ENCODE measurements around the gene LTBP1. TPM values are rescaled to one million over a fixed set of nuclear protein-coding genes. Genes with fewer than 3 reads are reported as not detected.

The LTBP1 gene
- total RNA-seq, 4 donors from 2014 or later, result 8.7 to 18.7 (median 13.0) TPM

DNA sequence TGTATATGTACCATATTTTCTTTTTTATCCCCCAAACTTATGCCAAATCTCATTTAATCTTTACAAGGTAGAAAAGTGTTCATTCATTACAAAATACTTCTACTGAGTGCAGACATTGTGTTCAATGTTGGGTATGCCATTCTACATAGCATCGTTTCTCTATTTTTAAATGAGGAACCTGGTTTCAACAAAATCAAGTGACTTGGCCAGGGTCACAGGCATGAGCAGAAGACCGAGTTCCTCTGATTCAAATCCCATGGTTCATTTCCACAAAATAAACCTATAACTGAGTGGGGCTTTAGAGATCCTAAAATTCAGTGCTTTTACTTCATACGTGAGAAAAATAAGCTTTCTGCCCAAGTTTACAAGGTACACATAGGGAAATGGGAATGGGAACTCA lies 448.3 kb downstream of the LTBP1 start:
- no peaks in the 10 kb centered on the region for H3K4me1 ChIP-seq
- TF ChIP-seq EP300 (IDR thresholded peaks at IDR 0.05) (no peak), POLR2AphosphoS5 (IDR thresholded peaks at IDR 0.05) (no peak), POLR2A (IDR thresholded peaks at IDR 0.05) (no peak)
- TF ChIP-seq, protein P1, sequence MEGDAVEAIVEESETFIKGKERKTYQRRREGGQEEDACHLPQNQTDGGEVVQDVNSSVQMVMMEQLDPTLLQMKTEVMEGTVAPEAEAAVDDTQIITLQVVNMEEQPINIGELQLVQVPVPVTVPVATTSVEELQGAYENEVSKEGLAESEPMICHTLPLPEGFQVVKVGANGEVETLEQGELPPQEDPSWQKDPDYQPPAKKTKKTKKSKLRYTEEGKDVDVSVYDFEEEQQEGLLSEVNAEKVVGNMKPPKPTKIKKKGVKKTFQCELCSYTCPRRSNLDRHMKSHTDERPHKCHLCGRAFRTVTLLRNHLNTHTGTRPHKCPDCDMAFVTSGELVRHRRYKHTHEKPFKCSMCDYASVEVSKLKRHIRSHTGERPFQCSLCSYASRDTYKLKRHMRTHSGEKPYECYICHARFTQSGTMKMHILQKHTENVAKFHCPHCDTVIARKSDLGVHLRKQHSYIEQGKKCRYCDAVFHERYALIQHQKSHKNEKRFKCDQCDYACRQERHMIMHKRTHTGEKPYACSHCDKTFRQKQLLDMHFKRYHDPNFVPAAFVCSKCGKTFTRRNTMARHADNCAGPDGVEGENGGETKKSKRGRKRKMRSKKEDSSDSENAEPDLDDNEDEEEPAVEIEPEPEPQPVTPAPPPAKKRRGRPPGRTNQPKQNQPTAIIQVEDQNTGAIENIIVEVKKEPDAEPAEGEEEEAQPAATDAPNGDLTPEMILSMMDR (IDR thresholded peaks at IDR 0.05), result no peak
- WGBS, result 95% methylated on average over 3 of the region's 3 CpGs
- no peaks in the 10 kb centered on the region for H3K27me3 ChIP-seq
- no peak overlapping the region for H3K27ac ChIP-seq
- H3K9me3 ChIP-seq, result no peaks in the 10 kb centered on the region
- DNase-seq (ENCODE audit: low spot score in 2 of 2), result no peak
- no peaks in the 10 kb centered on the region for H3K36me3 ChIP-seq
- no peak overlapping the region for H3K4me3 ChIP-seq

- no peaks in the 10 kb centered on the region for H3K4me1 ChIP-seq
- no peaks in the 10 kb centered on the region for H3K27me3 ChIP-seq
- H3K36me3 ChIP-seq, result no peaks in the 10 kb centered on the region
- no peaks in the 10 kb centered on the region for H3K9me3 ChIP-seq
- TF ChIP-seq EP300 (IDR thresholded peaks at IDR 0.05), result no peak
- TF ChIP-seq POLR2A (IDR thresholded peaks at IDR 0.05), result no peak
- TF ChIP-seq, protein P1 (IDR thresholded peaks at IDR 0.05), result peak in 1 of 2 donors; percentile 43
- no peak for TF ChIP-seq POLR2AphosphoS5 (IDR thresholded peaks at IDR 0.05)
- DNase-seq (ENCODE audit: low spot score in 2 of 2), result no peak
- H3K27ac ChIP-seq, result no peak overlapping the region
- no peak overlapping the region for H3K4me3 ChIP-seq
Measured at GRCh38 chr2:33395655-33396249, 449.0 kb downstream of the LTBP1 start.

- peaks cover 10% of the 10 kb centered on the region for H3K9me3 ChIP-seq
- H3K27ac ChIP-seq, result no peak overlapping the region
- DNase-seq (ENCODE audit: low spot score in 2 of 2), result no peak
- H3K27me3 ChIP-seq, result no peaks in the 10 kb centered on the region
- TF ChIP-seq POLR2AphosphoS5 (IDR thresholded peaks at IDR 0.05), result no peak
- TF ChIP-seq EP300 (IDR thresholded peaks at IDR 0.05), result no peak
- 75% methylated on average over 5 of the region's 5 CpGs for WGBS
- H3K36me3 ChIP-seq, result no peaks in the 10 kb centered on the region
- no peaks in the 10 kb centered on the region for H3K4me1 ChIP-seq
- H3K4me3 ChIP-seq, result no peak overlapping the region
Measured at GRCh38 chr2:33404321-33404720, 457.6 kb downstream of the LTBP1 start.

DNA sequence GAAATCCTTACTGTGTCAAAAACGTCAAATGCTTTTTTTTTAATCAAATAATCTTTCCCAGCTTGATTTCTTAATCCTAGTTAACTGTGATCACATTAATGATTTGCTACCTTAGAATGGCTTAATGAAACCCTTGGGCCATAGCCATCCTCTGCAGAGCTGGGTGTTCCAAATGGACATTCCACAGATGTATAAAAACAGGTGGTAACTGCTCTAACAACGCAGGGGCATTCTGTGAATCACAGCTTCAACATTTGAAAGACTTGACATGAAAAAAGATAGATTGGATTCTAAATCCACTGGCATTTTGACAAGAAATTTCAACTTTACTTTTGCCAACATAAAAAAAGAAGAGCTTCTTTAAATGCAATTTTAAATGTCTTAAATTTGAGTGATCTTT lies 459.9 kb downstream of the LTBP1 start:
- Histone ChIP-seq H3K27me3 (no peaks in the 10 kb centered on the region), H3K27ac (no peak overlapping the region), H3K4me1 (no peaks in the 10 kb centered on the region), H3K36me3 (no peaks in the 10 kb centered on the region), H3K9me3 (peaks cover 10% of the 10 kb centered on the region), H3K4me3 (no peak overlapping the region)
- no peak for DNase-seq (ENCODE audit: low spot score in 2 of 2)
- 47% methylated on average over 2 of the region's 2 CpGs for WGBS
- TF ChIP-seq, protein P1 (IDR thresholded peaks at IDR 0.05), result no peak
- TF ChIP-seq POLR2AphosphoS5 (IDR thresholded peaks at IDR 0.05), result no peak
- no peak for TF ChIP-seq POLR2A (IDR thresholded peaks at IDR 0.05)
- TF ChIP-seq EP300 (IDR thresholded peaks at IDR 0.05), result no peak

DNA sequence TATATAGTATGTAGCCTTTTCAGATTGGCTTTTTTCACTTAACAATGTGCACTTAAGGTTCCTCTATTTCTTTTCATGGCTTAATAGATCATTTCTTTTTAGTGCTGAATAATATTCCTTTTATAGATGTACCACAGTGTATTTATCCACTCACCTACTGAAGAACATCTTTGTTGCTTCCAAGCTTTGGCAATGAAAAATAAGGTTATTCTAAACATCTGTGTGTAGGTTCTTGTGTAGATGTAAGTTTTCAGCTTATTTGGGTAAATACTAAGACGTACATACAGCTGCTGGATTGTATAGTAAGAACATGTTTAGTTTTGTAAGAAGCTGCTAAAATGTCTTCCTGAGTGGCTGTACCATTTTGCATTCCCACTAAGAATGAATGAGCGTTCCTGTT lies 461.4 kb downstream of the LTBP1 start:
- DNase-seq (ENCODE audit: low spot score in 2 of 2), result no peak

More for the DNA sequence above, 461.4 kb downstream of the LTBP1 start:
- Histone ChIP-seq H3K4me1 (no peaks in the 10 kb centered on the region), H3K4me3 (no peak overlapping the region), H3K36me3 (no peaks in the 10 kb centered on the region), H3K27ac (no peak overlapping the region), H3K27me3 (no peaks in the 10 kb centered on the region), H3K9me3 (peaks cover 10% of the 10 kb centered on the region)
- TF ChIP-seq POLR2AphosphoS5 (IDR thresholded peaks at IDR 0.05) (no peak), POLR2A (IDR thresholded peaks at IDR 0.05) (no peak), EP300 (IDR thresholded peaks at IDR 0.05) (no peak)
- TF ChIP-seq, protein P1 (IDR thresholded peaks at IDR 0.05), result no peak
- 91% methylated on average over 2 of the region's 2 CpGs for WGBS

Data from suprapubic skin (tissue), 4 donors.